MG63 (cell line): ENCODE data around the gene CCL17. TPM values are rescaled to one million over a fixed set of nuclear protein-coding genes. Genes with fewer than 3 reads are reported as not detected.
"Not testable (repeated sequence)": the region's sequence is repeated elsewhere in the genome, so short reads cannot be mapped to it uniquely, and the experiment has no call there.

Experiments
- DNase-seq: peaks from one replicate; pipeline ENCODE4 v3.0.0-alpha.2; 2020
- H3K27me3 ChIP-seq: fragments of 250-450 bp; sonication (Bioruptor Pico); 2 replicates; pipeline ENCODE4 v1.5.1; 2020; ENCODE audit warnings: mild to moderate bottlenecking, moderate library complexity
- H3K36me3 ChIP-seq: fragments of 250-450 bp; sonication (Bioruptor Pico); 2 replicates; pipeline ENCODE4 v1.5.1; 2020; ENCODE audit warnings: mild to moderate bottlenecking, moderate library complexity
- H3K4me3 ChIP-seq: fragments of 250-450 bp; sonication (Bioruptor Pico); 2 replicates; pipeline ENCODE4 v1.5.1; 2020; ENCODE audit warnings: mild to moderate bottlenecking, moderate library complexity
- H3K9me3 ChIP-seq: fragments of 250-450 bp; sonication (Bioruptor Pico); 2 replicates; pipeline ENCODE4 v1.5.1; 2020; ENCODE audit warnings: mild to moderate bottlenecking, moderate library complexity
- total RNA-seq: library from RNA; depleted of rRNA; stranded (reverse); fragments of >200 nt; shearing (Covaris generic); gene quantifications from 2 replicates; pipeline ENCODE4 v1.2.3, GENCODE V29; 2014; ENCODE audit warnings: low replicate concordance

The CCL17 gene
- total RNA-seq, 1 experiment from 2014 or later = not detected

GRCh38 chr16:57387598-57388354 is 16.8 kb upstream of the CCL17 start:
- DNase-seq = no peak
- no peak overlapping the region for H3K4me3 ChIP-seq

GRCh38 chr16:57388359-57389086 is 16.0 kb upstream of the CCL17 start:
- Histone ChIP-seq H3K27me3 (peaks cover 32% of the 10 kb centered on the region), H3K9me3 (peaks cover 5% of the 10 kb centered on the region), H3K4me3 (no peak overlapping the region), H3K36me3 (no peaks in the 10 kb centered on the region)
- DNase-seq = no peak

More at GRCh38 chr16:57387598-57388354, 16.8 kb upstream of the CCL17 start:
- Histone ChIP-seq H3K36me3 (no peaks in the 10 kb centered on the region), H3K9me3 (peaks cover 5% of the 10 kb centered on the region), H3K27me3 (peaks cover 31% of the 10 kb centered on the region)

- Histone ChIP-seq H3K4me3 (no peak overlapping the region), H3K9me3 (peaks cover 5% of the 10 kb centered on the region), H3K36me3 (no peaks in the 10 kb centered on the region), H3K27me3 (peaks cover 37% of the 10 kb centered on the region)
- no peak for DNase-seq
Observed at GRCh38 chr16:57389087-57389468, 15.5 kb upstream of the CCL17 start.

GRCh38 chr16:57390636-57391295 is 13.8 kb upstream of the CCL17 start:
- peaks cover 13% of the 10 kb centered on the region for H3K9me3 ChIP-seq
- DNase-seq = no peak
- H3K27me3 ChIP-seq = peaks cover 42% of the 10 kb centered on the region
- no peaks in the 10 kb centered on the region for H3K36me3 ChIP-seq
- no peak overlapping the region for H3K4me3 ChIP-seq

- H3K9me3 ChIP-seq = peaks cover 13% of the 10 kb centered on the region
- no peak for DNase-seq
- H3K36me3 ChIP-seq = no peaks in the 10 kb centered on the region
- no peak overlapping the region for H3K4me3 ChIP-seq
- H3K27me3 ChIP-seq = peaks cover 47% of the 10 kb centered on the region
Observed at GRCh38 chr16:57391300-57391699, 13.3 kb upstream of the CCL17 start.

GRCh38 chr16:57391708-57392107 is 12.9 kb upstream of the CCL17 start:
- no peak for DNase-seq
- Histone ChIP-seq H3K4me3 (no peak overlapping the region), H3K36me3 (no peaks in the 10 kb centered on the region), H3K27me3 (peaks cover 47% of the 10 kb centered on the region), H3K9me3 (peaks cover 13% of the 10 kb centered on the region)

GRCh38 chr16:57392694-57393093 is 11.9 kb upstream of the CCL17 start:
- Histone ChIP-seq H3K27me3 (peaks cover 44% of the 10 kb centered on the region), H3K4me3 (no peak overlapping the region), H3K9me3 (peaks cover 13% of the 10 kb centered on the region), H3K36me3 (no peaks in the 10 kb centered on the region)
- no peak for DNase-seq

GRCh38 chr16:57394444-57394843 is 10.1 kb upstream of the CCL17 start:
- Histone ChIP-seq H3K4me3 (no peak overlapping the region), H3K36me3 (no peaks in the 10 kb centered on the region), H3K9me3 (peaks cover 13% of the 10 kb centered on the region), H3K27me3 (peaks cover 40% of the 10 kb centered on the region)
- DNase-seq = no peak

GRCh38 chr16:57395026-57395425 is 9.5 kb upstream of the CCL17 start:
- no peaks in the 10 kb centered on the region for H3K36me3 ChIP-seq
- H3K27me3 ChIP-seq = peaks cover 34% of the 10 kb centered on the region
- peaks cover 13% of the 10 kb centered on the region for H3K9me3 ChIP-seq
- H3K4me3 ChIP-seq = no peak overlapping the region
- DNase-seq = no peak

GRCh38 chr16:57396786-57397185 is 7.8 kb upstream of the CCL17 start:
- H3K27me3 ChIP-seq = peaks cover 22% of the 10 kb centered on the region
- DNase-seq = no peak
- peaks cover 8% of the 10 kb centered on the region for H3K9me3 ChIP-seq
- no peaks in the 10 kb centered on the region for H3K36me3 ChIP-seq
- no peak overlapping the region for H3K4me3 ChIP-seq

GRCh38 chr16:57397493-57397892 is 7.1 kb upstream of the CCL17 start:
- H3K4me3 ChIP-seq, DNase-seq: not testable (repeated sequence)

GRCh38 chr16:57401943-57402640 is 2.5 kb upstream of the CCL17 start:
- Histone ChIP-seq H3K4me3 (no peak overlapping the region), H3K9me3 (no peaks in the 10 kb centered on the region; the same call in 1 of the 2 replicates), H3K36me3 (no peaks in the 10 kb centered on the region), H3K27me3 (peaks cover 17% of the 10 kb centered on the region)
- DNase-seq = no peak

More at GRCh38 chr16:57397493-57397892, 7.1 kb upstream of the CCL17 start:
- H3K9me3 ChIP-seq, H3K36me3 ChIP-seq: not testable (repeated sequence)
- H3K27me3 ChIP-seq = peaks cover 19% of the 10 kb centered on the region

GRCh38 chr16:57405097-57405496 is 530 bp downstream of the CCL17 start:
- Histone ChIP-seq H3K4me3 (no peak overlapping the region), H3K9me3 (no peaks in the 10 kb centered on the region; the same call in 1 of the 2 replicates), H3K27me3 (peaks cover 27% of the 10 kb centered on the region), H3K36me3 (no peaks in the 10 kb centered on the region)
- no peak for DNase-seq

GRCh38 chr16:57406881-57407280 is 2.3 kb downstream of the CCL17 start:
- no peak for DNase-seq
- Histone ChIP-seq H3K27me3 (peaks cover 27% of the 10 kb centered on the region), H3K9me3 (no peaks in the 10 kb centered on the region; the same call in 1 of the 2 replicates), H3K36me3 (no peaks in the 10 kb centered on the region), H3K4me3 (no peak overlapping the region)

- no peak for DNase-seq
- H3K27me3 ChIP-seq = peaks cover 30% of the 10 kb centered on the region
- H3K36me3 ChIP-seq = no peaks in the 10 kb centered on the region
- no peaks in the 10 kb centered on the region; the same call in 1 of the 2 replicates for H3K9me3 ChIP-seq
- H3K4me3 ChIP-seq = no peak overlapping the region
Observed at GRCh38 chr16:57407521-57408353, 3.2 kb downstream of the CCL17 start.

GRCh38 chr16:57409065-57409464 is 4.5 kb downstream of the CCL17 start:
- Histone ChIP-seq H3K4me3 (no peak overlapping the region), H3K9me3 (no peaks in the 10 kb centered on the region; the same call in 1 of the 2 replicates), H3K27me3 (peaks cover 32% of the 10 kb centered on the region), H3K36me3 (no peaks in the 10 kb centered on the region)
- DNase-seq = no peak
